GM18499 (cell line): ENCODE data around the gene GGN.
"Not testable (repeated sequence)": the region's sequence is repeated elsewhere in the genome, so short reads cannot be mapped to it uniquely, and the experiment has no call there.

Experiments
- ATAC-seq: cut with Tn5 transposase; IDR thresholded peaks from one replicate; pipeline ENCODE4 v1.9.1; 2021; ENCODE audit warnings: moderate number of reproducible peaks; ENCODE audit not compliant: insufficient read depth, unreplicated experiment

The GGN gene

GRCh38 chr19:38370299-38370698, 17.5 kb downstream of the GGN start:
- ATAC-seq: no peak

DNA sequence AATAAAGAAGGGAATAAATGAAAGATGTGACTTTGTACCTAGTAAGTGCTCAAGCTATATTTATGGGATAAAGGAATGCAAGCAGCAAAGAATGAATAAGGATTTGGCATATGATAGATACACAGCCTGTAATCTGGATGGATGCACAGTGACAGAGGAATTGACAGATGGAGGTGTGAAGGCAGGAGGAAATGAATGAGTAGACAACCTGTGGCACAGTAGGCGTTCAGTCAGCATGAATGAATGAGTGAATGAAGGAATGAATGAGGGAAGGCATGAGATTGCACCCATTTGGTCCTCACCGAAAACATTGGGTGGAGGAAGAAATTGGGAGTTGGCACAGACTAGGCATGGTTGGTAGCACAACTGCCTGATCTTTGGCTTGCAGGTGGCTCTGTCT, 18.2 kb downstream of the GGN start:
- no peak for ATAC-seq

DNA sequence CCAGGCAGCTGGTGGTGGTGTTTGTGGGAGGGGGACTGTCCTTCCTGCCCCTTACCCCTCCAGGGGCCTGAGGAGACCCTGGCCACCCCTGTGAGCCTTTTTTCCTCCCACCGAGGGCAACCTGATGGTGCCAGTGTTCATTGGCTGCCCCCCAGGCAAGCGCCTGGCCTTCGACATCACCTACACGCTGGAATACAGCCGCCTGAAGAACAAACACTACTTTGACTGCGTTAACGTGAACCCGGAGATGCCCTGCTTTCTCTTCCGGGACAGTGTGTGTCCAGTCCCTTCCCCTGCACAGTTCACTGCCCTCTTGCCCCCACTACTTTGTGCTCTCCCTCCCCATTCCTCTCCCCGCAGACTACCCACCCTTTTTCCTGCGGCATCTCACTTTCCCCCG, 20.8 kb downstream of the GGN start:
- no peak for ATAC-seq

DNA sequence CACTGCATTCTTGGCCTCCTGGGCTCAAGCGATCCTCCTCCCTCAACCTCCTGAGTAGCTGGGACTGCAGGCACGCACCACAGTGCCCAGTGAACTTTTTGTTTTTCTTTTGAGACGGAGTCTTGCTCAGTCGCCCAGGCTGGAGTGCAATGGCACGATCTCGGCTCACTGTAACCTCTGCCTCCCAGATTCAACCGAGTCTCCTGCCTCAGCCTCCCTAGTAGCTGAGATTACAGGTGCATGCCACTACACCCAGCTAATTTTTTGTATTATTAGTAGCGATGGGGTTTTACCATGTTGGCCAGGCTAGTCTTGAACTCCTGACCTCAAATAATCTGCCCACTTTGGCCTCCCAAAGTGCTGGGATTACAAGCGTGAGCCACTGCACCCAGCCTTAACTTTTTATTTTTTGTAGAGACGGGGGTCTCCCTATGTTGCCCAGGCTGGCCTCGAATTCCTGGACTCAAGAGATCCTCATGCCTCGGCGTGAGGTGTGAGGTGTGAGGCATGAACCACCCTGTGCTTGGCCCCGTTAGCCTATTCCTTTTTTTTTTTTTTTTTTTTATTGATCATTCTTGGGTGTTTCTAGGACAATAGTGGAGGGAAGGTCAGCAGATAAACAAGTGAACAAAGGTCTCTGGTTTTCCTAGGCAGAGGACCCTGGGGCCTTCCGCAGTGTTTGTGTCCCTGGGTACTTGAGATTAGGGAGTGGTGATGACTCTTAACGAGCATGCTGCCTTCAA, 24.7 kb downstream of the GGN start:
- ATAC-seq: not testable (repeated sequence)

GRCh38 chr19:38362076-38362945, 25.5 kb downstream of the GGN start:
- ATAC-seq: no peak

- no peak for ATAC-seq
Measured at GRCh38 chr19:38361633-38362075, 26.2 kb downstream of the GGN start.

- no peak for ATAC-seq
Measured at GRCh38 chr19:38360839-38361631, 26.8 kb downstream of the GGN start.

DNA sequence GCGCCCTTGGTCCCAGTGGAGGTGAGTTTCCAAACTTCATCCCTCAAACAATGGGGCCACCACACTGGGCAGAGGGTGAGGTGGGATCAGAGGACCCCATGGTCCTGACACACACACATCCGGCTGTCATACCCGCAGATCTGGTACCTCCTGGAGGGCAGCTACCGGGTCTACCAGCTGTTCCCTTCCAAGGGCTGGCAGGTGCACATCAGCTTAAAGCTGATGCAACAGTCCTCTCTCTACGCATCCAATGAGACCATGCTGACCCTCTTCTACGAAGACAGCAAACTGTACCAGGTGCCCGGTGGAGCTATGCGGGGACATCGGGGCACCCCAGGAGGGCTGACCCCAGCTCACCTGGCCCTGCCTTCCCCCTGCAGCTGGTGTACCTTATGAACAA, 27.5 kb downstream of the GGN start:
- ATAC-seq: no peak

- ATAC-seq: no peak
Measured at GRCh38 chr19:38359242-38360021, 28.4 kb downstream of the GGN start.

- ATAC-seq: no peak
Measured at GRCh38 chr19:38358071-38358470, 29.8 kb downstream of the GGN start.

GRCh38 chr19:38355728-38356725, 31.8 kb downstream of the GGN start:
- no peak for ATAC-seq

- no peak for ATAC-seq
Measured at GRCh38 chr19:38352611-38353010, 35.2 kb downstream of the GGN start.

GRCh38 chr19:38351865-38352395, 35.9 kb downstream of the GGN start:
- no peak for ATAC-seq

GRCh38 chr19:38350883-38351282, 37.0 kb downstream of the GGN start:
- ATAC-seq: no peak

GRCh38 chr19:38346837-38347236, 41.0 kb downstream of the GGN start:
- ATAC-seq: no peak

DNA sequence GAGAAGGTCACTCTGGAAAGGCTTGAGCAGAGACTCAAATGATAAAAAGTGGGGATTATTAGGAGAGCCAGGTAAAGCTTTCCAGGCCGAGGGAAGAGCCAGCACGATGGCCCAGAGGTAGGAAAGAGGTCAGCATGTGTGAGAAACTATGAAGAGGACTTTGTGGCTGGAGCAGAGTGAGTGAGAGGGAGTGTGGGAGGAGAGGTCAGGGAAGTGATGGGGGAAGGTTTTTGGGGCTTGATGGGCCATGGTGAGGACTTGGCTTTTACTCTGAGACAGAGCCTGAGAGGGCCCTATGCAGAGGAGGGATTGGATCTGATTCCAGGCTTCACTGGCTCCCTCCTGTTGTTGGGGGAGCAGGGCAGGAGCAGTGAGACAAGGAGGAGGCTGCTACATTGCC, 46.9 kb downstream of the GGN start:
- no peak for ATAC-seq

- not testable (repeated sequence) for ATAC-seq
Measured at GRCh38 chr19:38339011-38339410, 48.8 kb downstream of the GGN start.

GRCh38 chr19:38337360-38337653, 50.5 kb downstream of the GGN start:
- no peak for ATAC-seq
